IPS-15b (cell line): ENCODE measurements around the gene GPC3.

Experiments used
- H3K27me3 ChIP-seq: one replicate; pipeline ENCODE4 v1.6.1; 2013; ENCODE audit warnings: low read length; ENCODE audit not compliant: control insufficient read depth, insufficient read depth
- H3K36me3 ChIP-seq: one replicate; pipeline ENCODE4 v1.6.1; 2013; ENCODE audit warnings: low read length; ENCODE audit not compliant: control insufficient read depth, insufficient read depth
- H3K4me1 ChIP-seq: one replicate; pipeline ENCODE4 v1.6.1; 2013; ENCODE audit warnings: mild to moderate bottlenecking, low read length; ENCODE audit not compliant: control insufficient read depth, insufficient read depth
- H3K4me3 ChIP-seq: one replicate; pipeline ENCODE4 v1.5.1; 2013; ENCODE audit warnings: low read depth, low read length
- H3K9ac ChIP-seq: one replicate; pipeline ENCODE4 v1.6.1; 2013; ENCODE audit warnings: low read depth, mild to moderate bottlenecking, low read length
- H3K9me3 ChIP-seq: one replicate; pipeline ENCODE4 v1.6.1; 2013; ENCODE audit warnings: mild to moderate bottlenecking, low read length; ENCODE audit not compliant: control insufficient read depth, insufficient read depth

GPC3 gene

DNA sequence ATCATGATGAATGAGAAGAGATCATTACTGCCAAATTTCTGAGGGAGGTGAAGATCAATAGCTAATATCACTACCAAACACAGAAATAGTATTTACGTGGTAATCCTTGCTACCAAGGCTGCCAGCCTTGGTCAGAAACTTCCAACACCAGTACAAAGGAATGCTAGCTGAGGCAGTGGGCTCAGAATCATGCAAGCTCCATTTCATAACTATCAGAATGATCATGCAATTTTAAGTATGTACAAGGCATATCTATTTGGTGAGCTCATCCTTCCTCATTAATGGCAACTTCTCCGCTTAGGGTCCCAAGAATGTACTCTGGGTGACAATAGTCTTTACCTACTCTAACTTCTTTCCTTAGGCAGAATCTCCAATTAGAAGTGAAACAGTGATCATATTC is 135.0 kb downstream of the GPC3 start:
- Histone ChIP-seq H3K4me3 (no peak overlapping the region), H3K4me1 (no peaks in the 10 kb centered on the region), H3K36me3 (no peaks in the 10 kb centered on the region), H3K9me3 (no peaks in the 10 kb centered on the region), H3K27me3 (no peaks in the 10 kb centered on the region), H3K9ac (no peak overlapping the region)

- no peaks in the 10 kb centered on the region for H3K36me3 ChIP-seq
- no peak overlapping the region for H3K4me3 ChIP-seq
- no peaks in the 10 kb centered on the region for H3K27me3 ChIP-seq
- H3K9ac ChIP-seq: no peak overlapping the region
- H3K4me1 ChIP-seq: peaks cover 4% of the 10 kb centered on the region
- no peaks in the 10 kb centered on the region for H3K9me3 ChIP-seq
These were observed 135.7 kb downstream of the GPC3 start for GRCh38 chrX:133849676-133850075.

GRCh38 chrX:133847340-133847994 is 137.9 kb downstream of the GPC3 start:
- Histone ChIP-seq H3K4me3 (no peak overlapping the region), H3K4me1 (peaks cover 4% of the 10 kb centered on the region)

DNA sequence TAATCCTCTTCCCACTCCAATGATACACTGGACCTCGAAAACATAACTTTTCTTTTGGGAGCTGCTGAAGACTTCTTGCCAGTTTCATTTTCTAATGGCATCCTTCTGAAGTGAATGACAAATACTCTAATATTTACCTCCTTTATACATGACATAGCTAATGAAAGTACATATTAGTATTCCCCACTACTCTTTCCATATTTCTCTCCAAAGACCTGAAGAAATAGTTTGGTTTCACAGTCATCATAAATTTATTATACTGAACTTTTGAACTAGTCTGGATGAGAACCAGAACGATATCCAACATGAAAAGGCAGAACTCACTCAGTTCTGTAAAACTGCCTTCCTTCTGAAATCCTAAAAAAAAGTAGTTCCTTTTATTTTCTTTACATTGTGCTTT is 139.1 kb downstream of the GPC3 start:
- Histone ChIP-seq H3K4me3 (no peak overlapping the region), H3K27me3 (no peaks in the 10 kb centered on the region), H3K9me3 (no peaks in the 10 kb centered on the region), H3K4me1 (peaks cover 4% of the 10 kb centered on the region), H3K9ac (no peak overlapping the region), H3K36me3 (no peaks in the 10 kb centered on the region)

More at GRCh38 chrX:133847340-133847994, 137.9 kb downstream of the GPC3 start:
- Histone ChIP-seq H3K27me3 (no peaks in the 10 kb centered on the region), H3K9ac (no peak overlapping the region), H3K9me3 (no peaks in the 10 kb centered on the region), H3K36me3 (no peaks in the 10 kb centered on the region)

GRCh38 chrX:133840415-133840814 is 145.0 kb downstream of the GPC3 start:
- no peaks in the 10 kb centered on the region for H3K9me3 ChIP-seq
- no peak overlapping the region for H3K9ac ChIP-seq
- no peaks in the 10 kb centered on the region for H3K36me3 ChIP-seq
- no peak overlapping the region for H3K4me3 ChIP-seq
- H3K4me1 ChIP-seq: peaks cover 8% of the 10 kb centered on the region
- no peaks in the 10 kb centered on the region for H3K27me3 ChIP-seq

GRCh38 chrX:133838761-133839676 is 146.4 kb downstream of the GPC3 start:
- Histone ChIP-seq H3K4me3 (no peak overlapping the region), H3K27me3 (no peaks in the 10 kb centered on the region), H3K4me1 (peaks cover 3% of the 10 kb centered on the region), H3K36me3 (no peaks in the 10 kb centered on the region), H3K9me3 (no peaks in the 10 kb centered on the region), H3K9ac (no peak overlapping the region)

- Histone ChIP-seq H3K27me3 (no peaks in the 10 kb centered on the region), H3K4me3 (no peak overlapping the region), H3K9ac (no peak overlapping the region), H3K4me1 (peaks cover 3% of the 10 kb centered on the region), H3K9me3 (no peaks in the 10 kb centered on the region), H3K36me3 (no peaks in the 10 kb centered on the region)
These were observed 148.3 kb downstream of the GPC3 start for GRCh38 chrX:133837091-133837490.

DNA sequence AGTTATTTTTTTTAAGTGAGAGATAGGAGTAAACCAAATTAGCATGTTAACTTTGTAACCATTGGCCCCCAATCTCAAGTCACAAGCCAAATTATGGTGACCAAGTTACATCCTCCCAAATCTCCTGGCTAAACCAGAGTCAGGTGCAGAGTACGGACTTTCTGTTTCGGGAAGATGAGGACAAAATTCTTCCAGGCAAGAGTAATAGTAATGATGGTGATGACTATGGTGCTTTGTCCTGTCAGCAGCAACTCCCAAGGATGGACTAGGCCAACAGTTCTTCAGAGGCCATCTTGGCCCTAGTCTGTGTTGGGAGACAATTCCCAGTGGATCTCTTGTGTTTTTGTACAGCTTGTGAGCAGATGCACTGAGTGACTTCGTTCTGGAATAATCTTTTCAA is 148.8 kb downstream of the GPC3 start:
- H3K4me3 ChIP-seq: no peak overlapping the region
- no peaks in the 10 kb centered on the region for H3K27me3 ChIP-seq
- H3K9ac ChIP-seq: no peak overlapping the region
- H3K9me3 ChIP-seq: no peaks in the 10 kb centered on the region
- peaks cover 3% of the 10 kb centered on the region for H3K4me1 ChIP-seq
- H3K36me3 ChIP-seq: no peaks in the 10 kb centered on the region

DNA sequence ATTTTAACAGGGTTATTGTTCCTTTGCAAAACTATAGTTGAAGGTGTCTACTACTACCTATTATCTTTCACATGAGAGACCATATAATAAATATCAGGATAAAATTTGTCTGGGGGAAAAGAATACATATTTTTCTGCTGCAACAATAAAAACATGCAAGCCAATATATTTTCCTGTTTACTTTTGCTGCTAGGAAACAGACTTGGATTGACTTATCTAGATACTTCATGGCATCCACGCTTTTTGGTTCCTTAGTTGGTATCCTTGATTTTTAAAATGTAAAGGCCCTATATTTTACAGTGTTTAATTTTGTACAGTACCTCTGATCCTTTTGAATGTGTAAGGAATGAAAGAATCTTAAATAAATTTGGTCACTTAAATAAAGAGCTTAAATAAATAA is 150.6 kb downstream of the GPC3 start:
- no peak overlapping the region for H3K9ac ChIP-seq
- H3K4me1 ChIP-seq: peaks cover 3% of the 10 kb centered on the region
- H3K9me3 ChIP-seq: no peaks in the 10 kb centered on the region
- no peak overlapping the region for H3K4me3 ChIP-seq
- H3K27me3 ChIP-seq: no peaks in the 10 kb centered on the region
- H3K36me3 ChIP-seq: no peaks in the 10 kb centered on the region

GRCh38 chrX:133819546-133819945 is 165.8 kb downstream of the GPC3 start:
- no peak overlapping the region for H3K4me3 ChIP-seq
- H3K9ac ChIP-seq: no peak overlapping the region
- H3K4me1 ChIP-seq: no peaks in the 10 kb centered on the region
- no peaks in the 10 kb centered on the region for H3K9me3 ChIP-seq
- no peaks in the 10 kb centered on the region for H3K36me3 ChIP-seq
- H3K27me3 ChIP-seq: no peaks in the 10 kb centered on the region

- no peaks in the 10 kb centered on the region for H3K9me3 ChIP-seq
- H3K4me3 ChIP-seq: no peak overlapping the region
- no peaks in the 10 kb centered on the region for H3K27me3 ChIP-seq
- H3K36me3 ChIP-seq: no peaks in the 10 kb centered on the region
- no peaks in the 10 kb centered on the region for H3K4me1 ChIP-seq
- no peak overlapping the region for H3K9ac ChIP-seq
These were observed 167.4 kb downstream of the GPC3 start for GRCh38 chrX:133818019-133818418.

- H3K4me3 ChIP-seq: no peak overlapping the region
- no peaks in the 10 kb centered on the region for H3K27me3 ChIP-seq
- H3K4me1 ChIP-seq: no peaks in the 10 kb centered on the region
- no peaks in the 10 kb centered on the region for H3K36me3 ChIP-seq
- H3K9ac ChIP-seq: no peak overlapping the region
- H3K9me3 ChIP-seq: no peaks in the 10 kb centered on the region
These were observed 169.9 kb downstream of the GPC3 start for GRCh38 chrX:133815496-133815895.
